GOT3 (cell line): ENCODE data around the gene NTRK2.

ENCODE experiments used
- DNase-seq: peaks from one replicate; lab custom pipeline; 2025; ENCODE audit warnings: mixed read lengths; lab: John Stamatoyannopoulos, UW

NTRK2 gene

DNA sequence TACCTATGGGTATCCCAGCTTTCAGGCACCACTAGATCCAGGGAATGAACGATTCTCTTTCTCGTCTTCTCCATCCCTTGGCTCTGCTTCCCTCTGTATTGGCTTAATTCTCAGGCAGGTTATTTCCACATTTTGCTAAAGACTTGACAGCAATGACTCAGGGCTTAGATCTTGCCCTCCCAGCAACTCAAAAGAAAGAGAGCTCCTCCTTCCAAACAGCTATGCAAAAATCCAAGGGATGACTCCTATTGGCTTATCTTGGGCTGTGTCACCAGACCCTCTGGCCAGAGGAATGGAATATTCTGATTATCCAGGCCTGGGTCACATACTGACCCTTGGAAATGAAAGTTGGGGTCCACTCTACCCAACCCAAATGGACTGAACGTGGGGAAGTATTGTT, 270.2 kb downstream of the NTRK2 start:
- no peak for DNase-seq

DNA sequence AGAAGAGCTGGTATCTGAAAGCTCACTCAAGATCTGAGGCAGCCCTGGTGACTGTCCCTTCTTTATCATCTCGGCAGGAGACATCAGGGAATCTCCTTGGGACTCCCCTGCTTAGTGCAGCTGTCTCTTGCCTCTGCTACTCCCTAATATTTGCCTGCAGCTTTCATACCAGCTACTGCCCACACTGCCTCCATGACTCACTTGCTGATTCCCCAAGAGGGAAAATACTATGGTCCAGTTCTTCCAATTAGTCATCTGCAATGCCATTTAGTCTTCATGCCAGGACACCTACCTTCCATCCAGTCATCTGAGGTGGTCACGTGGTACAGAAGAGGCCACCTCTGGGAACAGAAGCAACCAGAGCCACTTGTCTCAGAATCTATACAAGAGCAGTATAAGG, 270.8 kb downstream of the NTRK2 start:
- DNase-seq, result no peak

DNA sequence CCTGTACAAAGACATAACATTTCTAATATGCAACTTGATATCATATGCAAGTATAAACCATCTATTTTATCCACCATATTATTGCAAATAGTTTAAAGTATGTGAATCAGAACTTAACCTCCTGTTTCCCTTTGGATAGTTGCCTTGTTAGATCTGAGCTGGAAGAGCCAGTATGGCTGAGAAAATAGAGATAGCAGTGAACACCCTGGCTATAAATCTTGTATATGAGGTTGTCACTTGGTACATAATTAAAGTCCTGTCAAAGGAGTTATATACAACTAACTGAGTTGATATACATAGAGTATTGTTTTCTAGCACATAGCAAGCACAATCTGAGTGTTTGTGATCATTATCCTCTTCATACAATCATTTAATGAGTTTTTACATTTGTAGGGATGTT, 272.3 kb downstream of the NTRK2 start:
- DNase-seq, result no peak

DNA sequence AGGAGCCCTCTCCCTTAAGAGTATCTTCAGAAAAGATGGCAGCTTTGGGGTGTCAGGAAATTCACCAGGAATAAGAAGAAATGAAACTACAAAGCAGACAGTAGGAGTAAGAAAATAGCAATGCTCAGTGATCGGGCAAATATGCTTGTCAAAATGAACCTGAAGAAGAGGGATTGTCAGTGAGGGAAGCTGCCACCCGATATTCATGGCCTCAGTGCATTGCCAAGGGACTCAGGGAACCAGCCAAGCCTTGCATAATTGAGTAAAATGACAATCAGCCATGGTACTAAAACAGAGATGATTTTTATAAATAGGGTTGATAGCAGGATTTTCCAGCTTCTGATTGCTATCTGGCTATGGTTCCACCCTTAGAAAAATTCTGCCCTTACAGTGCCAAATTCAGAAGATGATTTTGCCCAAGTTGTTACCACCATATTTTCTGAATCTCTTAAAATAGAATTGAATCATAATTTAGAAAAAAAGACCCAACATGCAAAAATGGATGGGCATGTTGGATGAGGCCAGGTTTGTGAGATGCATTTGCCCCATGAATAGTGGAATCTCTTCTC, 274.0 kb downstream of the NTRK2 start:
- DNase-seq, result no peak

DNA sequence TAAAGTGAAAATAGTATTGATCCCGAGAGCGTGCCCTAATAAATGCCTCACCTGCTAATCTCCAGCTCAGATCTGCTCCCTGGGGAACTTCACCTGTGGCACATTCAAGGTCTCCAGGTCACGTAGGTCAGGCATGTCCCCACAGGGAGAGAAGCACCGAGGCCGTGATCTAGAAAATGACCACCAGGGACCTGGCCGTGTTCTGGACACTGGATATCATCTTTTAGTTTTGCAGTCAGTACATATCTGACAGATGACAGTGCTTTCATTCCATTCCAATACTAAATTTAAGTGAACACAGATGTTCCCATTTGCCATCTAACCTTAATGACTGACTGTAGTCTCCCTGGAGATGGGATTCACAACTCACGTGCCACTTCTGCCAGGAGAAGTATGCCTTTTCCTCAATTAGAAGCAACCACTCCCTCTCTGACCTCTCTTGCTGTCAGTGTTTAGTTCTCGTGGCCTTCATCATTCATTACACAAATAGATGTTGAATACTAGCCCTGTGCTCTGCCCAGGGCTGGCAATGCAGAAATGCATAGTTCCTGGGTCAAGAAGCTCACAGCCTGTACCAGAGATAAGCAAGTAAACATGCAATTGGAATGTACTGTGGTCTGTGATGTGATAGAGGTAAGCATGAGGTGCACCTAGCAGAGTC, 276.5 kb downstream of the NTRK2 start:
- no peak for DNase-seq

DNA sequence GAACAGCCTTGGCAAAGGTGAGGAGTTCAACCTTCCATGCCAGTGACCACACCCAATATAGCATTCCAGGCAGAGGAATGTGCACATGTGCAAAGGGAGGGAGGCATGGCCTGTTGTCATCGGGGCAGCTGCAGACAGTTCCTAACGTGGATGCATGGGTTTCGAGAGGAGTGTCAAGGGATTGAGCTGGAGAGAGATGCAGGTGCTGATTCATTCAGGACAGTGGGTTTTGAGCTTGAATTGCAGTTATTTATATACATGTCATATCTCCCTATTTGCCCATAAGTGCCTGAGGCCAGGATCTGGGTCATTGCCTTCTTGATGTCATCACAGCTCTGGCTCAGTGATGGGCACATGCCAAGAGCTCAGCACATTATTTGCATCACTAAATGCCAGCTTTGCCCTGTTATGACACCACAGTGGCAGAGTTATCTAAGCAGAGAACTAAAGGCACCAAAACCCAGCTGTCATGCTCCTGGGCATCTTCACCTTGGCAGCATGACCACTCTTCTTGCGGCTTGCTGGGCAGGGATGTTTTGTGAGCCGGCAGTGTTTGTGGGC, 278.0 kb downstream of the NTRK2 start:
- no peak for DNase-seq

DNA sequence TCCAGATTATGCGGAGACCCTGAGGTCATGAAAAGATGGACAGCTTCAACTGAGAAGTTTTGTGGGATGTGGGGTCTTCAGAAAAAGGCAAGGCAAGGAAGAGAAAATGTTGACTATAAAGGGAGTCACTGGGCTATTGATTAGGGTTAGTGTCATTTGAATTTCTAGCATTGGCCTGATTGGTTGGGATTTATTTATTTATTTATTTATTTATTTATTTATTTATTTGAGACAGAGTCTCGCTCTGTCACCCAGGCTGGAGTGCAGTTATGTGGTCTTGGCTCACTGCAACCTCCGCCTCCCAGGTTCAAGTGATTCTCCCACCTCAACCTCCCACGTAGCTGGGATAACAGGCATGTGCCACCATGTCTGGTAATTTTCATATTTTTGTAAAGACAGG, 279.7 kb downstream of the NTRK2 start:
- DNase-seq, result no peak

DNA sequence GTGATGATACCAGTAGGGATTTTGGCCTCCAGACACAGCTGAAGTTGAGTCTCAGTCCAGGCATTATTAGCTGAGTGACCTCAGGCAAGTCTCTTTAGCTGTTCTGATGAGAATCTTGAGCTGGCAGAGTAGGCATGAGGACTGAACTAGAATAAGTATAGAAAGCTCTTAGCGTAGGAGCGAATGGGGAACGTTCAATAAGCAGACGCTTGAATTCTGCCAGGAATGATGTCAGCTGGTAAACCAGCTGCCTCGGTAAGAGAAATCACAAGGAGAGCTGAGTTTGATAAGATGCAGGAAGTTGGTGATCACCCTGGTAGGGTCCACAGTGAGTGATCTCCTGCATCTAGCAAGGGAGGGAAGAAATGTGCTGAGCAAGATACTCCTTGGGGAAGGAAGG, 280.4 kb downstream of the NTRK2 start:
- no peak for DNase-seq

DNA sequence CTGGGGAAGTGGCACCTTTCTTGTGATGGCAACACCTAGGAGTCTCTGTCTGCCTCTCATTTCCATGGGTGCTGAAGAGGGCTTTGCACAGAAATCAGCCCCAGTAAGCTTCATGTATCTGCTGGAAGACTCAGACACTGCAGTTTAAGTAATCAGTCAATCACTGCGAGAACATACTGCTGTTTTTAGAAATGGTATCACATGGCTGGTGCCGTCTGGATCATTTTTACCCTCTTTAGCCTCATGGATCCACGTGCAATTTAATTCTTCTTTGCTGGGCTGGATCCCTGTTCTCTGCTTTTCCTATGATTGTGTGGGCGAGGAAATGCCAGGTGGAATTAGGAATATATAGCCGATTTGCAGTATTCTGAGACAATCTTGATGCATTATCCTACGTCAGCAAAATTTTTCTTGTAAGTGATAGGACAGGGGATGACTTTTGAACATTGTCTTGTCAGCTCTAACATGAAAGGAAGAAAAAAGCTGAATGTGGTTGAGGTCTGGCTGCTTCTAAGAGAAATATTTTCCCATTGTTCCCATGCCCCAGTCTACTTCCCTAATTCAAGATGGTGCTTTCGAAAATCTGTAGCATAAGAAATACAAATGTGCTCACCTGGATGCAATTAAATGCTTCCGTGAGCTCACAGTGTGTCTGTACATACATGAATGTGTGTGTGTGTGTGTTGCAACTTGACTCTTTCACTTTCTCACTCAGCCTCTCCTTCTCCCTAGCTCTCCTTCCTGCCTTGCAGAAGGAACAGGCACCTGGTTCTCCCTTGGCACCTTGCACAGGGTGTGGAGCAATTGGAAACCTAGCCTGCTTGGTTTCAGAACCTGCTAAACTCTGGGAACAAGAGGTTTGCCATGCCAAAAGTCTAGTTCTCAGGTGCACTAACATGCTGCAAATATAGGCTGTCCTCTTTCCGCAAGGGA, 281.6 kb downstream of the NTRK2 start:
- DNase-seq, result no peak

DNA sequence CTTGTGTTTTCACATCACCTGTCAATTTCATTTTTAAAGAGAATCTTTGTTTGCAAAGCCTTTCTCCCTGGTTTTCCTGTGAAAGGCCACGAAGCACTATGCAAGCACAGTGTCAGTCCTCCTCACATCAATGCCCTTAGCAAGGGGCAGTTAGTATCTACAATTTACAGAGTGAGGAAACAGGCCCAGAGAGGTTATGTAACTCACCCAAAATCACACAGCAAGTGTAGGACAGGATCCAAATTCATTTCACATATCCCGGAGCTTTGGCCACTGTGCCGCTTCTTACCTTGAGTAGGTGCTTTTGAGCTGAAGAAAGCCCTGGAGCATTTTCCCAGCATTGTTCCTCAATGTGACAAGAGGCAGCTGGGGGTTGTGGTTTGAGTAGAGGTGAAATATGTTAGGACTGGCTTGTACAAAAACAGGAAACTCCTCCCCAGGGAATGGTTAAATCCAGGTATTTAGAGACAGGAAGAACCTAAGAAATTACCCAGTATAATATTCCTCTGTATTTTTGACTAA, 283.8 kb downstream of the NTRK2 start:
- DNase-seq, result no peak

DNA sequence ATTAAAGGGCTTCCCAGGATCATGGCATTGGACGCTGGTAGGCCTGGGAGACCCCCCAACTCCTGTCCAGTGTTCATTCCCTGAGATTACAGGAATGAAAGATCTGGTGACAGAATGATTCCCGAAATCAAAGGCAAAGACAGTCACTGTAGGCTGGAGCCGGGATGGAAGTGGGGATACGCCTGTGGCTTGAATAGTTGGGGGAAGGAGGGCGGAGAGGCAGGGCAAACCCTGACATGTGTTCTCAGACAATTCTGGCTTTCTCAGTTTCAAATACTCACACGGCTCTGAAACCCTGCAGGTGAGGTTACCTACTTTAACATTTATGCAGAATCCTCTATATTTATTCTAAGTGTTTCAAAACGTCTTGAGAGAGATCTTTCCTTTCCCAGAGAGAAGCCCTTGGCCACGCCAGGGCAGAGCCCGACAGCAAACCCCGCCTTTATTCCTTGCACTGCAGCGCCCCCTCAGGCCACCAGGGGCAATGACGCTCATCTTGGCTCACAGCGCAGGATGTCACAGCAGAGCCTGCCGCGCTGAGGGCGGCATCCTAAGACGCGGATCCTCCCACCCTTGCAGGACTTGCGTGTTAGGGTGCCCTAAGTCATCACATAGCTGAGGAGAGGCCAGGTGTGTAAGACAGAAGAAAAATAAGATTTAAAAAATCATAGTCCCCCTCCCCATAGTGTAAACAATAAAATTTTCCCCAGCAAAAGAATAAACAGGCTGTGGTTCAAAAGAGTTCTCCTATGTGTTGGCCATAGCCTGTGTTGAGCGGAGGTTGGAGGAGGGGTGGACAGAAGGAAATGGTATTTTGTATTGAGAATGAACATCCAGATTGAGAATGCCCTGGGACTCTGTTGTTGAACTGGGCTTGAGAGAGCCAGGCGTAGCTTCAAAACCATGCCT, 284.5 kb downstream of the NTRK2 start:
- no peak for DNase-seq

DNA sequence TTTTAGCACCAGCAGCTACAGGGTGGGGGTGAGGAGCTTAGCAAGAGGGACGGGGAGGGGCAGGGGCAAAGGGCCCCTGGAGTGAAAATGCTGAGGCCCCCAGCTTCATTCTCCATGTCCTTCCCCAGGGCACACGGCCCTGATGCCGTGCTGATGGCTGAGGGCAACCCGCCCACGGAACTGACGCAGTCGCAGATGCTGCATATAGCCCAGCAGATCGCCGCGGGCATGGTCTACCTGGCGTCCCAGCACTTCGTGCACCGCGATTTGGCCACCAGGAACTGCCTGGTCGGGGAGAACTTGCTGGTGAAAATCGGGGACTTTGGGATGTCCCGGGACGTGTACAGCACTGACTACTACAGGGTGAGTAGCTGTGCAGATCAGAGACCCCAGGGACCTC, 285.6 kb downstream of the NTRK2 start:
- no peak for DNase-seq

DNA sequence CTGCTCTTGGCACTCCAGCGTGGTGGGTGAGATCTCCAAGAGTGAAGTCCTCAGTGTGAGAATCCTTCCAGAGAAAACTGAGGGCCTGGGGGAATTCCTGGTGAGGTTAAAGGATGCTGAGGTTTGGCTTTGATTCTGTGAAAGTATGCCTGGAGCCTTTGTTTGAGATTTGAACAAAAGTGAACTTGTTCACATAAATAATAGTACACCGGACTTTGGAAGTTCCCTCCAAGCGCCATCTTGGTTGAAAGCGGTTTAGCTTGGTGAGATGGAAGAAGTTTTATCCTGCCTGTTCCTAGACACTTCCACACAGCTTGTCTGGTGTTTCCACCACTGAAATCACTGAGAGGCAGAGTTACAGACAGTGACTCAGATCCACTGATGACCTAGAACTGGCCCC, 286.4 kb downstream of the NTRK2 start:
- DNase-seq, result no peak

DNA sequence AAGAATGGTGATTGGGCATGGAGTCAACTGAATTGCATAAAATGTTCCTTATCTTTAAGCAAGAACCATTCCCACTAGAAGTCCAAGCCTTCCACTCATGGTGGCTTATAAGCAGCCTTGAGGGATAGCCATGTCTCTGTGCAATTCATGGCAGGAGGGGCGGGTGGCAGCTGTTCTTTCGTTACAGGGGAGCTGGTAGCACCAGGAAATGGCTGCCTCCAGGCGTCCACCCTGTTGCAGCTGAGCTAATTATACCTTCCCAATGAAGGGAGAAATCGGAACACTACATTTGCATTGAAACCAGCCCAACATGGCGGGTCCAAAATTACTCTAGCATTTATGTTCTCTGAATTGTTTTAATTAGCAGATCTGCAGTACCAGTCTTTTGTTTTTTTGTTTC, 289.8 kb downstream of the NTRK2 start:
- DNase-seq, result no peak

DNA sequence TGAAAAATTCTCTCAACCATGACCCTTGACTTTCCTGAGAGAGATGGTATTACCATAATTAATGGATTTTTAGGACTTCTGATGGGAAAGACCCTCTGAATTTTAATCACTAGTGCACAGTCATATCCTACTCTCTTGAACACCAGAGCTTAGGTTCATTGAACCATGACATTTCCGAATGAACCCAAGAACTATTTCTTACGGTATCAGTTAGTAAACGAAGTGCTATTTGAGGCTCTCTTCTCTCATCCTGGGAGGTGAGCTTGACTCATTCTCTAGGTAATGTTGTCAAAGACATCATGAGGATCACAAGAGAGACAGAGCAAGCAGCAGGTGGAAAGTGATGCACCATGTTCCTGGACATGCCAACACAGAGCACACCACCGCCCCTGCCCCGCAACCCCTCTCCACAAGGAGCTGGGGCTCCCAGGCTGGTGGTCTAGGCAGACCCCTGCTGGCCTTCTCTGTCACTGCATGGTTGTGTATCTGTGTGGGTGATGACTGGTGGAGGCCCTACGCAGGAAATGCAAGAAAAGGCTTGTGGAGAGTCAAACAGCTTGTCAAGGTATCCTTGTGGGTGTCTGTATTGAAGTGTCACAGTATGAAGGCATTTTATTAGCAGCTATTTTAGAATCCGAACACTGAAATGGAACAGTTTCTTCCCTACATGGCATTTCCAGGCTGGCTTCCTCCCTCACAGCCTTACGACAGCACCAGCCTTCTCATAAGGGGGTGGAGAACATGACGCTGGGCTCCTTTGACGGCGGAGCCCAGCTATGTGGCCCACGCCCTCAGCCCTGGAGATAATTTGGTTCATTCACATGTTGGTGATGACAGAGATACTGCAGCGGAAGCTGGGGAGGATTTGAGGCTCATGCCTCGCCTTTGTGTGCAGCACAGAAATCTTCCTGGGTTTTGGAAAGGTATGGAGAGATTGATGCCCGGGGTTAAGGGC, 297.6 kb downstream of the NTRK2 start:
- DNase-seq, result no peak

DNA sequence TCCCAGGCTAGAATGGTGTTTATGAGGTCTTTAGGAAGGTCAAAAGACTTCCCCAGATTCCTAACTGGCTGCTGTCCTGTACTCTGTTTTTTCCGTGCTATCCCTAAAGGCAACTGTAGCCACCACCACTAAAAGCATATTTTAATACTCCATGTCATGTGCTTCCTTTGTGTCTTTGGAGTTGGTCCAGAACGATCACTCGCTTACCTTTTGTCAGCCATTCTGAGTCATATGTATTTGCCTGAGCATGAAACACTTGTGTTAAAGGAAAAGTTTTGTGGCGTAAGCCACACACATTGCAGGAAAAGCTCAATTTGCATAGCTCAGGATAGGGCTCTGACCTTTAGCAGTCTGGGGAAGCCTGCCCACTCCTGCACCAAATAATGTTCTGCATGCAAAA, 299.6 kb downstream of the NTRK2 start:
- DNase-seq, result no peak

DNA sequence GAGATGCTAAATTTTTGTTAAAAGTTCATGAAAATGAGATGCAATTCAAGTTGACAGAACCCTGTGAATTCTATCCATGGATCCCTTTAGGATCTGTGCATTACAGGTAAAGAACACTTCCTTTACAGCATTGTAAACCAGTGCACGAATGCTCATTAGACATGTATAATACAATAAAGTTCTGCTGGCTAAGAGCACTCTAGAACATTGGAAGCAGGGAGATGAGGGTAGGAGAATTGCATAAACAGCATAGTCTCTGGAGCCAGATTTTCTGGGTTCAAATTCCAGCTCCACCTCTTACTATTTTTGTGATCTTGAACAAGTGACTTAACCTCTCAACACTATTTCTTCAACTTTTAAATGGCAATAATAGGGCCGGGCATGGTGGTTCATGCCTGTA, 300.2 kb downstream of the NTRK2 start:
- no peak for DNase-seq

DNA sequence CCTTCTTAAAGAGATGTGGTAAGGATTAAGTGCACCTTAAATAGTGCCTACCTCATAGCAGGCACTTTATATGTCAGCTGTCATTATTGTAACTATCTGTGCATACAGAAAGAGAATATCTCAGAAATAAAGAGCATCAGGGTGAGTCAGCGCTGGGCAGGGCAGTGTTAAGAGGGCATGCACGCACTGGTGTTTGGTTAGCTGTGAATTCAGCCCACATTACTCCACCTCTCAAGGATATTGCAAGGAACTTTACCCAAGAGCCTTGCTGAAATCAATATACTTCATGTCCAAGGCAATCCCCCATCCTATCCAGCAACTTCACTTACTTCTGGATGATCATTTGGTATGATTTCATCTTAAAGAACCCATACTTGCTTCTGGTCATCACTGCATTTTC, 300.9 kb downstream of the NTRK2 start:
- no peak for DNase-seq

DNA sequence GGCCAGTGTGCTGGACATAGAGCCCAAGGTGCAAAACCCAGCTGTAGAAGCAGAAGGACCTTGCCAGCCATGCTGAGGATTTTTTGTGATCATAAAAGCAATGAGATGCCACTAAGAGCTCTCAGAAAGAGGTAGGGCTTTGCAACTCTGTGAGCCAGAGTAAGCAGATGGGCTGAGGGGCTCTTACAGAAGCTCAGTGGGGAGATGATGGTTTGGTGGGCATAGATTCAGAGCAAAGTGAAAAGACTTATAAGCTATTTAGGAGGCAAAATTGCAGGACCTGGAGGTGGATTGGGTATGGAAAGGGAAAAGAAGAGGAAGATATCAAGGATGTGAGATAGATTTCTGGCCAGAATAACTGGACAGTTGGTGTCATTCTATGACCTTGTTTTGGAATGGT, 302.0 kb downstream of the NTRK2 start:
- DNase-seq, result no peak

DNA sequence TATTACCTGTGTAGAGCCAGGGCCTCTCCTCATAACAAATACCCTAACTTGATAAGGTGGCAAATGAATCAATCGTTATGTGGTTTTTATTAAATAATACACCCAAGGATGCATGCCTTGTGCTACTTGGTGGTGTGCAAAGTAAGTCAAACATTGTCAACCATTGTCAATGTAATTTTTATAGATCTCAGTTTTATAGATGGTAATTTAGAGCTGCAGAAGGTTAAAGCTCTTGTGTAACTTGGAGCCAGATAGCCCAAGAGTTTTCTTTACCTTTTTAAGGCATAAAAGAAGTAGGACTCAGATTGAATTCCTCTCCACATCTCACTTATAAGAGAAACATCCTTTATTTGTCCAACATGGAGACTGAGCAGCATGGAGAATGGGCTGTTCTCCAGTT, 304.7 kb downstream of the NTRK2 start:
- DNase-seq, result no peak
